Measurements from ENCODE around the gene MCIDAS.

Gene MCIDAS

DNA sequence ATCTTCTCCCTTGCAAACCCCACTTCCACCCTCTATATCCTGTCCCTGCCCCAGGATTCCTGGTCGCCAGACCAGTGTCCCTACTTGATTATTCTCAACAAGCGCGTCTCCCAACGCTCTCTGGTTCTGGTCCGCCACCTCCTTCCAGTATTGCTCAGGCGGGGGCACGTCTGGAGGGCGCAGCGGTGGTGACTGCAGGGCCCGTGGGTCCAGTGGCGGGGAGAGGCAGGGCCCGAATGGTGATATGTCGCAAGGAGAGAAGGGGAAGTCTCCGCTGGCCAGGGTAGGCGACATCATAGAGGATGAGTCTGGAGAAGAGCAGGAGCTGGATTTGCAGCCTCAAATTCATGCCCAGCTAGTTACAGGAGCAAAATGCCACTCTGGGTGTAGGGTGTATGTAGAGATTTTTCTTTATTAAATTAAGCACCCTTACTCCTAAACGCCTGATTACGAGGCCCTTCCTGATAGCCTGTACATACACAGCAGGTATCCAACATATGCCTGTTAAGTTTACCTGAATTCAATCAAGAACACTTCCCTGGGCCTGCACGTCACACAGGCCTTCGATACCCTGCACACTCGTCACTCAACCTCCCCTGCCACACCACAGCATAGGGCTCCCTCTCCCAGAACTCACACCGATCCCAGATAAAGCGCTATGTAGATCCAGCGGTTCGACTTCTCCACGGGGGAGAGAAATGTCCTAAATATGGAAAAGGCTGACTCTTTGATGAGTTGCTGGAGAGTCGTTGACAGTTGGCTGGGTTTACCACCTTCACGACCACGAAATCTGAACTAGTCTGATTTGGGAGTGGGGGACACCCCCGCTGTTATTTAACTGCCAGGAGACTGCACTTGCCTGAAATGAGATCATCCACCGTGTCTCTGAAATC lies 4.8 kb downstream of the MCIDAS start:
- DNase-seq = no peak

- no peak for DNase-seq
These were observed 6.5 kb downstream of the MCIDAS start for GRCh38 chr5:55220433-55221185.

GRCh38 chr5:55219770-55220169 lies 7.3 kb downstream of the MCIDAS start:
- no peak for DNase-seq

DNA sequence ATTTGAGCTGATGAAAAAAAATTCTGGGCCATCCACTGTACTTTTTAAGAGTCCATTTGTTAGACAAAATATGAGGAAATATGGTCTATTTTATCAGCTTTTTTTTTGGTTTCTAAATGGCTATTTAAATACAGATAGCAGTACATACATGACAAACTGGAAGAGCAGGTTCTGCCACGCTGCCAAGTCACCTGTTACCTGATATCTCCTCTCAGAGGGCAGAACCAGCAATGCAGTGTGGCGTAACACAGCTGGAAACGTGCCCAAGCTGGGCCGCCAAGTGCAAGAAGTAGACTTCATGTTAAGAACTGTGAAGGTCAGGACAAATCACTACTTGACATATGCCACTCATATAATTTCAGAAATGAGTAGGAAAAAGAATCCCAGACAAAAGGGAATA lies 8.1 kb downstream of the MCIDAS start:
- DNase-seq = no peak

DNA sequence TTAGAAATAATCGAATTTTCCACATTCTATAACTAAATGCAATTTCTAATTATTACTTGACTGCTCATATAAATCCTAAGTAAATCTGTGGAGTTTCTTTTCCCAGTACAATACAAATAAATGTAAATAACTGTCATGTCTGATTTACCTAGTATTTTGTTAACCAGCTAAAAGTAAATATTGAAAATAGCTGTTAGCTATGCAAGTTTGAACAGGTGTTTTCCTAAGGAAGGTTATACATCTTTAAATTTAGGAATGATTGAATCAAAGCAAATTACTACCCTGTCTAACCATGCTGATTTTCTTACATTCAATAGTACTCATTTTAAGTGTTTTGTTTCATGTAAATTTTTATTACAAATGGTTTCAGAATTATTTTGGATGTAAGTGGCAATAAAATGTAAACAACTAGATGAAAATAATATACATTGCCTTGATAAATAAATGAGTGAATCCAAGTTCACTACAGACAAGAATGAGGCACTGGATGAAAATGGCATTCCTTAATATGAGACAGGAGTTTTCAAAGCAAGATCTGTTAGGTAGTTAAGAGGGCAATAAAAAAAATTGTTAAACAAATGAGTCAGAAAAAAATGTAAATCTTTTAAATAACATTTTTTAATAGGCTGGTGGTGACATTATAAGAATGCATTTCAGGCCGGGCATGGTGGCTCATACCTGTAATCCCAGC lies 15.8 kb downstream of the MCIDAS start:
- DNase-seq = no peak

DNA sequence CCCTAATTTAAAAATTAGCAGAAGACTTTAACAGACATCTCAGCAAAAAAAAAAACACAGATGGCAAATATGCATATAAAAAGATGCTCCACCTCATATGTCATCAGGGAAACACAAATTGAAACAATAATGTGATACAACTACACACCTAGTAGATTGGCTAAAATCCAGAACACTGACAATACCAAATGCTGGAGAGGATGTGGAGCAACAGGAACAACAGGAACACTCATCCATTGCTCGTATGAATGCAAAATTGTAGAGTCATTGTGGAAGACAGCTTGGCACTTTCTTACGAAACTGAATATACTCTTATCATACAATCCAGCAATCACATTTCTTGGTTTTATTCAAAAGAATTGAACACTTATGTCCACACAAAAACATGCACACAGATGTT lies 22.1 kb downstream of the MCIDAS start:
- DNase-seq = no peak

- DNase-seq = no peak
These were observed 36.0 kb downstream of the MCIDAS start for GRCh38 chr5:55191165-55191564.

GRCh38 chr5:55188656-55189540 lies 38.2 kb downstream of the MCIDAS start:
- no peak for DNase-seq

GRCh38 chr5:55187370-55187769 lies 39.7 kb downstream of the MCIDAS start:
- DNase-seq = no peak

DNA sequence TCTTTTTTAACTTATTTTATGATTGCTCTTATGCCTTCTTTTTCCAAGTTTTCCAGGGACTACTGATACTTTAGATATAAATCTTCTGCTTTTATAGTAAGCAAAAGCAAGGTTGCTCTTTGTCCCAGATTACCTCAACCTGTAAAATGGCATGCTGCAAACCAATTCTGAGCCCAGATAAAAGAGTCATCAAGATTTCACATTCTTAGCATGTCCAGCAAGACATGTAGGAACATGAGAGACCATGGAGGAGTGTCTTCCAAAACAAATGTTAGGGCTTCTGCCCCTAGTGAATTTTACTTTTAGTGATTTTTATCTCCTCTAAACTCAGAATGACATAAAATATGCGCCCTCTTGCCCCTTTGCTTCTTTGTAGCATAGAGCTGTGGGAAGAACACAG lies 47.1 kb downstream of the MCIDAS start:
- DNase-seq = no peak

GRCh38 chr5:55177078-55177477 lies 50.0 kb downstream of the MCIDAS start:
- DNase-seq = no peak

GRCh38 chr5:55176176-55176818 lies 50.8 kb downstream of the MCIDAS start:
- DNase-seq = peak; percentile 67

DNA sequence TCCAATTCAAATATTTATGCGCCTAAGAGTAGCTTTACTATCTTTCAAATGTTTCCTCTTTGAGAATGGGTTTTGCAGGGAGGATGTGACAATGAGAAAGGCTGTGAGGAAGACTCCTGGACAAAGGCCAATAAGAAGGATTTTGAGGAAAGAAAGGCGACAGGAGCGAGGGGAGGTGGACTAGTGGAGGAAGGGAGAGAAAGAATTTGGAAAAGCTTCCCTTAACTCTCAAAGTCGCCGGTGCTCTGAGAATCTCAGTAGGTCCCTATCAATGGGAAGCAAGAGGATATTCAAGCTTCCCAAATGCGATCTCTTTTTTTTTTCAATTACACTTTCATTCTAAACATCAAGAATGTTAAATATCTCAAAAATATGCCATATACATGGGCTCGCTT lies 51.3 kb downstream of the MCIDAS start:
- DNase-seq = no peak

- no peak for DNase-seq
These were observed 53.4 kb downstream of the MCIDAS start for GRCh38 chr5:55173687-55174230.

DNA sequence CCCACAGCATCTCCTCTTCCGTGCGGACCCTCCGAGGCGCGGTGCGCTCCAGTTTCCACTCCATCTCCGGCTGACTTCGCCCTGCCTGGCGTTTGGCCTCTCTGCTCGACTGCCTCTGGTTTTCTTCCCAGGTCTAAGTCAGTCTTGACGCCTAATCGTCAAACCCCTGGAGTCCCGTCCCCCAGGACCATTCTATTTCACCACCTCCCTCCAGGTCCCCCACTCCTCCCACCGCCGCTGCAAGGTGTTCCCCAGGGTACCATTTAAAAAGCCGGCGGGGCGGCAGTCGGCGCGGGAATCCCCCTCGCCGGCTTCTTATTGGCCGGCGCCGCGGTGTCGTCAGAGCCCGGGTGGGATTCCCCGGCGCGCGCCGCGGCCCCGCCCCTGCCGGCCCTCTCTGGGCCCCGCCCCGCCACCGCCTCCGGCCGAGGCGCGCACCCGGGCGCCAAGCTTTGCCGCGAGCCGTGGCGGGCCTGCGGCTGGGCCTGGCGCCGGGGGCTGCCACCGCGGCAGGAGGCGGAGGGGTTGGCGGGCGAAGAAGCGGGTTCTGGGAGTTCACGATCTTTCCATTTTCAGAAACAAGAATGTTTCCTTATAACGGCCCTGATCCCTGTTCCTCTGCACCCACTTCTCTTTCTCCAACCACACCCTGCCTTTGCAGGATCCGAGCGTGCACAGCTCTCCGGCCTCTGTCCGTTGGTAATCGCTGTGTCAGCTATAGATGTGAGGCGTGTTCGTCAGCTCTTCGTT lies 54.0 kb downstream of the MCIDAS start, which contains the start of gene CDC20B:
TSS of gene CDC20B (minus strand) at position 241 of the 750 bp plus-strand sequence. CDS start at position 64, 177 bp downstream.
- DNase-seq = peak; percentile 92

GRCh38 chr5:55172051-55172899 lies 54.8 kb downstream of the MCIDAS start:
- peak; percentile 82 for DNase-seq

DNA sequence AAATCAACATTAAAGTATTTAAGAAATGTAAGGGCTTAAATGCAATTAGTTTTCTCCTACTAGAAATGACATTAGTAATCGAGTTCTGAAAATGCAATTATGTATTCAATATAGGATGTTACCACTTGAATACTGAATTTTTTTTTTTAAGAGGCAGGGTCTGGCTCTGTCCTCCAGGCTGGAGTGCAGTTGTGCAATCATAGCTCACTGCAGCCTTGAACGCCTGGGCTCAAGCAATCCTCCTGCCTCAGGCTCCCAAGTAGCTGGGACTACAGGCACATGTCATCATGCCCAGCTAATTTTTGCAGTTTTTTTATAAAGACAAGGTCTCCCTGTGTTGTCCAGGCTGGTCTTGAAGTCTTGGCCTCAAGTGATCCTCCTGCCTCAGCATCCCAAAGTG lies 55.6 kb downstream of the MCIDAS start:
- DNase-seq = no peak
